ENCODE data around the gene LRP10.
A peak's percentile ranks its signal among the peaks of the same experiment; 100 is the strongest.

LRP10 gene

DNA sequence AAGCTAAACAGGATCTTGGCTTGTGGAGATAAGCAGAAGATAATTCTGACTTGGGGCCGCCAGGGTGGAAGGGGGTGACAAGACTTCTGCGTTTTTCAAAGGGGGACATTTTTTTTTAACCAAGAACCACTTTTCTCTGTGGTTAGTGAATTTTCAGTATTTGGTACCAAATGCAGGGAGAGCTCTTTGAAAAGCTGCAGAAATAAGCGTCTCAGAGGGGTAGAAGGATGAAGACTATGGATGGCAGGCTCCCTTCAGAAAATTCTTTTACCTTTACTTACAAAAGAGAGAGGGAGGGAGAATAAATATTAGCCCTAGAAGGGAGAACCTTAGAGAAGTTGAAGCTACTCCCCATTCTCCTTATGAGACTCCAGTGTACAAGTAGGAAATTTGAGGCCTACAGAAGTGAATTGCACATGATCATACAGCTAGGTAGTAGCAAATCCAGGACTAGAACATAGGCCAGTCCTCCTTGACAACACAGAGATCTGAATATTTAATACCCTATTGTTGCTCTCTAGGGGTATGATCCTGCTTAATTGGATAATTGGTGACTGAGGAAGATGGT, 41.0 kb upstream of the LRP10 start:
- no peak for TF ChIP-seq CTCF (IDR thresholded peaks at IDR 0.05; ENCODE audit: insufficient read depth, low read depth, low read length, missing control alignments)
- H3K4me3 ChIP-seq (ENCODE audit: low read length) = peak overlapping the region; percentile 85
- DNase-seq (ENCODE audit: low read depth) = no peak

DNA sequence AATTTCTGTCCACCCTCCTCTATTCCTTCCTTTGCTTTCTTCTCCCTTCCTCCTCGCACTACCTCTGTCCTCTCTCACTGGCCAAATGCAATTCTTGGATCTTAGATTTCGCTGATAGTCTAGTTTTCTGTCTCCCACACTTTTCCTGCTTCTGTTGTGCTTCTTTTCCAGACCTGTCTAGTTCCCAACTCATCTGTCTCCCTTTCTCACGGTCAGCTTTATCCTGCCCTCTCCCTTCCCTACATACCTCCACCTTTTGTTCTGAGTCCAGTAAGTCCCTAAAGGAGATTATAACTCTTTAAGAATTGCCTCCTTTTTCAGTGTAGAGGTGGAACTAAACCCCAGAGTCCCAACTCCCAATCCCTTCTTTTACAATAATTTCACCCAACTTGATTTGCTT, 36.0 kb upstream of the LRP10 start:
- no peak overlapping the region for H3K4me3 ChIP-seq (ENCODE audit: low read length)
- no peak for TF ChIP-seq CTCF (IDR thresholded peaks at IDR 0.05; ENCODE audit: insufficient read depth, low read depth, low read length, missing control alignments)
- no peak for DNase-seq (ENCODE audit: low read depth)

- peak within 1 kb of the TSS; percentile 93 for H3K4me3 ChIP-seq (ENCODE audit: low read length)
- peak; percentile 74 for DNase-seq (ENCODE audit: low read depth)
- TF ChIP-seq CTCF (IDR thresholded peaks at IDR 0.05; ENCODE audit: insufficient read depth, low read depth, low read length, missing control alignments) = peak; percentile 36
Observed at GRCh38 chr14:22836301-22837113, 35.0 kb upstream of the LRP10 start, which contains the start of gene MMP14. MMP14 (plus strand) TSS chr14:22836585; CDS start chr14:22836818, 233 bp downstream.

DNA sequence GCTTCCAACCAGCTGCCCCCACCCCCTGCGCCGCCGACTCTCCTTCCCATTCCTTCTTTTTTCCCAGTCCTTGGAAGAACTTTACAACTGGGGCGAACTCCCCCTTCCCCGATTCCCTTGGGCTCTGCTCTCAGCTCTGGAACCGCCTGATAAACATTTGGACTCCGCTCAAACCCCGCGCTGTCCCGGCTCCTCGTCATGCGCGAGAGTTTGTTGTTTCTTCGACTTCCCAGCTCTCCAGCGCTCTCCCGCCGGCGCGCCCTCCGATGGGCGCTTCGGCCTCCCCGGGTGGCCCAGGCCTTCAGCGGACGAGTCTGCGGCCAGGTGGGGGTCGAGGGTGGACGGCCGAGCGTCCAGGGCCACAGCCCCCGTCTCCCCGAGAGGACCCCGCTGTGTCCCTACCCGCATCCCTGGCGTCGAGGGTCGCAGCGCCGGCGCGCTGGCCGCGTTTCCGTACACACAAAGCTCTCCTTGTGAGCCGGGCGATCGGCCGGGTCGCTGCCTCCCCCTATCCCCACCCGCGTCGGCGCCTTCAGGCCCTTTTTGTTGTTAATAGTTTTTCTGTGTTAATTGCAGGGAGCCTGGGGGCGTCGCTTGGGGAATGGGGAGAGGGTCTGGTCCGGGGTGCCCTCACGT, 34.3 kb upstream of the LRP10 start:
- peak; percentile 50 for DNase-seq (ENCODE audit: low read depth)
- TF ChIP-seq CTCF (IDR thresholded peaks at IDR 0.05; ENCODE audit: insufficient read depth, low read depth, low read length, missing control alignments) = no peak

GRCh38 chr14:22837750-22838538, 33.6 kb upstream of the LRP10 start:
- H3K4me3 ChIP-seq (ENCODE audit: low read length) = peak overlapping the region; percentile 93
- peak; percentile 45 for DNase-seq (ENCODE audit: low read depth)
- peak; percentile 4 for TF ChIP-seq CTCF (IDR thresholded peaks at IDR 0.05; ENCODE audit: insufficient read depth, low read depth, low read length, missing control alignments)

More for the DNA sequence above, 34.3 kb upstream of the LRP10 start:
- peak overlapping the region; percentile 93 for H3K4me3 ChIP-seq (ENCODE audit: low read length)

DNA sequence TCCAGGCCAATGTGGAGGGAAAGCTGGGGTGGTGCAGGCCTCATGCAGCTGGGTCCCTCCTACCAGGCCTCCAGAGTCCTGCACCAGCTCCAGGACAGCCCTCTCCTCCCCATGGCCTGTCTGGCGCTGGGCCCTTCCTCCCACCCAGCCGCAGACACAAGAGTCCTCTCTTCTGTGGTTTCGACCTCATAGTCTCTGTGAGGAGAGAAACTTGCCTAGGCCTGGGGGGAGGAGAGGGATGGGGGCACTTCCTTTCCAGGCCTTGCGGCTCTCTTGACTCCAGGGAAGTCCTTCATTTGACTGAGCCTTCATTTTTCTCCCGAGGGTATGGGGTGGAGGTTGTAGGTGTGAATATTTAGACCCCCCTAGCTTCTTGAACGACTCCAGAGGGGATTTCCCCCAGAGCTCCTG, 32.9 kb upstream of the LRP10 start:
- DNase-seq (ENCODE audit: low read depth) = peak; percentile 43
- H3K4me3 ChIP-seq (ENCODE audit: low read length) = peak overlapping the region; percentile 93
- no peak for TF ChIP-seq CTCF (IDR thresholded peaks at IDR 0.05; ENCODE audit: insufficient read depth, low read depth, low read length, missing control alignments)

Measured in epithelial cell of esophagus (primary cell).